Measurements from ENCODE around the gene ADAMTS2.

ADAMTS2 gene

DNA sequence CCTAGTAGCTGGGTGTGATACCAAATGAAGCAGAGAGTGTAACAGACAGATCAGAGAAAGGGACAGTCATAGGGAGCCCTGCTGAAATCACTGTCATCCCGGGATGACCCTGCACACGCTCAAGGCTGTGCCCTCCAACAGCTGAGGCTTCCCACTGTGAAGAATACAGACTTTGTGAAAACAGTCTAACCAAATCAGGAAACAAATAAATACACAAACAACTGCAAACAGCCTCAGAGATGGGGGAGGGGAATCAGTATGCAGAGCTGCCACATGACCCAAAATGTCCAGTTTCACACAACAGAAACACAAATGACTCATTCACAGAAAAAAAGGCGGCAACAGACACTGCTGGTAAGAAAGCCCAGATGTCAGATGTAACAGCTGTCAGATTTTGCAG lies 101.9 kb downstream of the ADAMTS2 start:
- DNase-seq: no peak

DNA sequence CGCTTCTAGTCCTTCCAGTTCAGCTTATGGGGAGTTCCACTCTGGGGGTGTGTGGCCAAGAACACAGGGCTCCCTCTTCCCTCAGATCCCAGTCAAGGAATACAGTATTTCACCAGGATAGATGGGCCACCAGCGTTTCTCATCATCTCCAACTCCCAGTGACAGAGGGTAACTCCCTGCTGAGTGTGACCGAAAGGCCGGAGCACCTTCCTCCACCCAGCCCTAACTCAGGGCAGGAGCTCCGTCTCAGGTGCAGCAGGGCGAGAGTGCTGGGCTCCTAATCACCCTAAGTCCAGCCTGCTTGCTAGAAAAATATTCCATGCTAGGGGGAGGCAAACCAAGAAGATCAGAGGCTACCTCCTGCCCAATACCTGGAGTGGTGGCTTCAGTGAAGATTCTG lies 102.6 kb downstream of the ADAMTS2 start:
- DNase-seq: no peak

- no peak for DNase-seq
Measured at GRCh38 chr5:179241764-179242370, 103.4 kb downstream of the ADAMTS2 start.

DNA sequence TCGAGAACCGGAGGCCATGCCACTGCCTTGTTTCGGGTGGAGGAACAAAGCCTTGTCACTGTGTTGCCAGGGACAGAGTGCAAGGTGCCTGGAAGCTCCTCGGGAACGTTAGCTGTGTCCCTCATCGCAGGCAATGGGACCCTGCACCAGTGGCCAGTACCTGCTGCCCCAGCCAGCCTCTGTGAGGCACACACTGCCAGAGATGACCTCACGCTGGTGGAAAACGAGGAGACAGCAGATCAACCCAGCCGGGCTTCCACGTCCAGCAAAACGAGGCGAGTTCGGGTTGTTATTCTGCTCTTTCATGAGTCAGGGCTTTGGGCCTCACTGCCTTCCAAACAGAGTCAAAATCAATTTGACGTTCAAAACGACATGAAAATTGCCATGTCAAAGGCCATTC lies 104.1 kb downstream of the ADAMTS2 start:
- DNase-seq: no peak

GRCh38 chr5:179240561-179240960 lies 104.7 kb downstream of the ADAMTS2 start:
- no peak for DNase-seq

- DNase-seq: no peak
Measured at GRCh38 chr5:179239256-179240135, 105.8 kb downstream of the ADAMTS2 start.

DNA sequence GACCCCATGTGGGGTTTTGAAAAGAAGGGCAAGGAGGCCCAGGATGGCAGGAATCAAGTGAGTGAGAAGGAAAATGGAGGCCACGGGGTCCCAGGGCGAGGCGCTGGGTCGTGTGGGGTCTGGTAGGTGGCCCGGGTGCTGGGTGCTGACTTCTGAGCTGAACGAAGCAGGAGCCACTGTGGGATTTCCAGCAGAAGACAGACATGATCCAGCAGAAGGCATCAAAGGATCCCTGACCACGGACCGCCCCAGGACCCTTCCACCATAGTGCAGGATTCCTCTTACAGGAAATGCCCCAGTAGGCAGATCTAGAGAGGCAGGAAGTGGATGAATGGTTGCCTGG lies 106.7 kb downstream of the ADAMTS2 start:
- DNase-seq: no peak

DNA sequence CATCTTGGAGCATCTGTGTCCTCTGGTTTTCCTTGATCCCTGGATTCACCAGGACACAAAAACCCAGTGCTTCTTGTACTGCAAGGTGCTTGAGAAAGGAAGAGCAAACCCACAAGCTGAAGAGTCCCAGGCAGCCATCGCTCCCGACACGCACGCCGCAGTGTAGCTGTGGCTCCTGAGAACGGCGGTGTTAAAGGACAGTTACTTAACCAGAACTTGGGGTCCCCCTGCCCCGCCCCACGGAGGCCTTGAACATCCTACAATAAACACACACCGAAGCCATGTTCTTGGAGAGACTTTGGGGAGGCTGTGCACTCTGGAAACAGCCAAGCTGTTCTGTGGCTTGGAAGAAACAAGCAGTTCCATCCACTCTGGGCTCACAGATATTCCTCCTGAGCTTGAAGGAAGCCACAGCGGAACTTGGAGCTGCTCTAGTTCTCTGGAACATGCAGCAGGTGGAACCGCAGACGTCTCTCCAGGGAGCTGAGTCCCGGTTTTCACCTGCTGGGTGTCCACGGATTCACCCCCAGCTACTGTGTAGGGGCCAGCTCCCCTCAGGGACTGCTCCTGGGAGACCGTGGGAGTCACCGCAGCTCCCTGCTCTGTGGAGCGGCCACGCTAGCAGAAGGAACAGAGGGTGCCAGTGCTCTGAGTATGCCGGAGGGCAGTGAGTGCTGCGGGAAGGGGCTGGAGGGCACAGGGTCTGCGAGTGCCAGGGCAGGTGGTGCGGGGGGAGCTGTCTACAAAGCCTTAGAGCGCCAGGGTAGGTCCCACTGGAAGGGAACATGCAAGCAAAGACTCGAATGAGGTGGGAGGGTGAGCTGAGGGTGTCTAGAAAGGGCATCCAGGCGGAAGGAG lies 107.3 kb downstream of the ADAMTS2 start:
- no peak for DNase-seq

GRCh38 chr5:179235416-179236400 lies 109.6 kb downstream of the ADAMTS2 start:
- DNase-seq: no peak

GRCh38 chr5:179234563-179235135 lies 110.6 kb downstream of the ADAMTS2 start:
- no peak for DNase-seq

DNA sequence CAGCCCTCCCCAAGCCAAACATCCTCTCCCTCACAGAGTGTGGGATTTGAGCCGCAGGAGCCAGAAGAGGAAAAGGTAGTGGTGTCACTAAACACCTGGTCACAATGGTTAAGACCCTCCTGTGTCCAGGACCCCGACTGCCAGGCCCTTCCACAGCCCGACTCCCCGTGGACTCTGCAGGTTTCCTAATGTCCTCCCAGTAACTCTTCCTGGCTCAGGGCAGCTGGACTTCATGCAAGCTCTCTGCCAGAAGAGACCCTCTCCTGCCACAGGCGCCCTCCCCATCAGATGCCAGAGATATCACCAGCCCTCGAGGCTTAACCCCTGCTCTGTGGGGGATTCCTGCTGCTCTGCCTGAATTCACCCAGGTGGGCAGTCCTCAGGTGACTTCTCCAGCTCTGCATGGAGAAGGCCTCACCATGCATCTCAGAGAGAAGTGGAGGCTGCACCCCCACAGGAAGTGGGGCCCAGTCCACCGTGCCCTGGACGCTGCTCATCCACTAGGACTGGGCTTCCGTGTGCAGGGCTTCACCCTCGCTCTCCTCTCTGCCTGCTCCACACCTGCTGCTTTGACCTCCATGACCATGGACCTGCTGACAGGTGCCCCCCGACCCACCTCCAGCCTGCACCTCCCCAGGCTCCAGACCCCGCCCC lies 111.2 kb downstream of the ADAMTS2 start:
- no peak for DNase-seq

- no peak for DNase-seq
Measured at GRCh38 chr5:179232091-179232735, 113.0 kb downstream of the ADAMTS2 start.

DNA sequence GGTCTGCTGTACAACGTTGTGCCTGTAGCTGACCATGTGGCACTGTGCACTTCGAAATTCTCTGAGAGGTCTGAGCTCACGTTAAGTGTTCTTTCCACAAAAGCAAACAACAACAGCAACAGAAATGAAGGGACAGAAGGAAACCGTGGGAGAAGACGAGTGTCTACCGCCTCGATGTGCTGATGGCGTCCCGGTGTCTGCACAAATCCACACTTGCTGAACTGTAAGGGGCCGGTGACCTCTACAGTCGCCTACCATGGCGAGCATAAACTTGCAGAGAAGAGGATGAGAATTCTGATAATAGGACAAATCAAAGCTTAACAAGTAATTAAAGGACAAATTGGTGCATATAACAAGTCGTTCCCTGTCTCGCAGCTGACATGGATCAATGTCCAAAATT lies 114.0 kb downstream of the ADAMTS2 start:
- no peak for DNase-seq

- DNase-seq: no peak
Measured at GRCh38 chr5:179230061-179230461, 115.2 kb downstream of the ADAMTS2 start.

GRCh38 chr5:179229331-179229831 lies 115.9 kb downstream of the ADAMTS2 start:
- no peak for DNase-seq

GRCh38 chr5:179228341-179229121 lies 116.7 kb downstream of the ADAMTS2 start:
- no peak for DNase-seq

DNA sequence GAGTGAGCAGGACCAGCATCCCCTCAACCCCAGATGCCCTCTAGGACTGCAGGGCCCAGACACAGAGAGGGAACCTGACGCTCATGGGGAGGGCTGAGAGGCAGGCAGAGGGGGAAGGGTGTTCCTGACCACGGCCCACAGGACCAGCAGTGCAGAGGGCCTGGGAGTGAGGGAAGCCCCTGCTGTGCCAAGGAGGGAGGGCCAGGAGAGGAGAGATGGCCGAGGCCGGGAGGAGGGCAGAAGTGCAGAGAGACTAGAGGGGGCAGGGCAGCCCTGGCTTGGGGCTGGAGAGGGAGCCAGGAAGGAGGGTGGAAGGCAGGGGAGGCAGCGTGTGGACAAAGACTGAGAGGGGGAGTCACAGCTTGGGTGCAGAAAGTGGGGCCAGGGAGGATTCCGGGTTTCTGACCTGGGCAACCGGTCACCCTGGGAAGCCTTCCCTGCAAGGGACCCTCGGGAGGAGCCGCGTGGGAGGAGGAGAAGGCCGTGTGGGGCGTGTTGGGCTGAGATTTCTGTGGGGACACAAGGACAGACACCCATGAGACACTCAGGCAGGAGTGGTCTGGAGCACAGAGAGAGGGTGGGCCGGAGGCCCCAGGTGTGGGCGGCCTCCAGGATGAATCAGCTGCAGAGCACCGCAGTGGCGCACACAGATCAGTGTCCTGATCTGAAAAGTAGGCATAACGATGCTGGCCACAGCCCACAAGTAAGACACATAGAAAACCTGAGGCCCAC lies 117.5 kb downstream of the ADAMTS2 start:
- no peak for DNase-seq

DNA sequence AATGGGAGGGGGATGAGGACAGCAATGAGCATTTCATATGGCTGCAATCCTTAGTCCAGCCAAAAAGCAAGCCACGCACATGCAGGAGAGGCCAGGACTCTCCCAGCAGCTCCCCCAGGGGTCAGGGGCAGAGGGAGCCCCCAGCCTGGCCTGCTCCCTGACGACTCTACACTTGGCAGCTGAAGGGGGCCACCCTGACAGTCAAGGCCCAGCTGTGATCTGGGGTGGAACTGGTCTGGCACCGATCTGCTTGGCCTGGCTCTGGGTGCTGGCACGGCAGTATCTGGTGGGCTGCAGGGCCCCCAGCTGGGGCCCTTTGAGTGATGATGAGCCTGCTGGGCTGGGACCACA lies 118.1 kb downstream of the ADAMTS2 start:
- DNase-seq: no peak

DNA sequence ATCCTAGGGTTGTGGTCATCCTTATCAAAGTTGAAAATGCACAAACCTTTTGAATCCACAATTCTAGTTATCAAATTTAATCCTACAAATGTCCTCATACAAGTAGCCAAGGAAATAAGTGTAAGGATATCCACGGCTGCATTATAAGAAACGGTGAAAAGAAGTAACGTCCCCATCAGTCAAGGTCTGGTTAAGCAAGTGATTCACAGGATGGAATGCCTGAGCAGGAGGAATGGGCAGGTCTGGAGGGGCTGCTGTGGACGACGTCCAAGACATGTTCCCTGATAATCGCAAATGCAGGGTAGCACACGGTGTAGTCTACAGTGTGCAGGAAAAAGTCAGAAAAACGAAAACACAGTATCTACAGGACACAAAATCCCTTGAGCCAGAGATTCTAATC lies 118.6 kb downstream of the ADAMTS2 start:
- DNase-seq: no peak
